ENCODE data around the gene ZNF608. TPM values are rescaled to one million over a fixed set of nuclear protein-coding genes. Genes with fewer than 3 reads are reported as not detected.

Gene ZNF608
- polyA plus RNA-seq, 10 donors = 17.5 to 30.4 (median 24.2) TPM

- no peak for DNase-seq
These were observed 49.5 kb downstream of the ZNF608 start for GRCh38 chr5:124696898-124697297.

Data from muscle of back (tissue), 11 donors.